ENCODE measurements around the gene SCRT2.
A peak's percentile ranks its signal among the peaks of the same experiment; 100 is the strongest.

GRCh38 chr20:672963-673602 is 2.5 kb downstream of the SCRT2 start:
- no peak for TF ChIP-seq RFX5 (IDR thresholded peaks at IDR 0.05; ENCODE audit: low read depth, low read length)
- no peak for TF ChIP-seq BHLHE40 (IDR thresholded peaks at IDR 0.05; ENCODE audit: low read depth, low read length)
- no peak for TF ChIP-seq MAFK (IDR thresholded peaks at IDR 0.05; ENCODE audit: low read depth, low read length)
- no peak for TF ChIP-seq POLR2A (IDR thresholded peaks at IDR 0.05; ENCODE audit: low read depth, low read length)
- 0 out of 2 replicates have a peak, but pooled peaks have one; percentile 8 for TF ChIP-seq CTCF (conservative IDR thresholded peaks at IDR 0.05; ENCODE audit: low read depth, low read length)
